Gastrocnemius medialis (tissue), 4 donors: ENCODE results near the gene TENT5A.

Source experiments
- CTCF ChIP-seq, 5 experiments: fragments of 450-650 bp in 3 of 5; fragments of 200-600 bp in 2 of 5; sonication (generic) in 2 of 5; IDR thresholded peaks in 4 of 5; conservative IDR thresholded peaks in 1 of 5; 1 replicate in 4 of 5; 2 replicates in 1 of 5; pipeline ENCODE4 v1.5.1; 2016 to 2019; ENCODE audit warnings: antibody characterized with exemption in 5 of 5, mild to moderate bottlenecking in 3 of 5, moderate library complexity in 3 of 5
- POLR2A ChIP-seq, 2 donors: fragments of 450-650 bp; IDR thresholded peaks; one replicate each; pipeline ENCODE4 v1.6.1; 2017; ENCODE audit warnings: antibody characterized with exemption in 2 of 2, mild to moderate bottlenecking in 2 of 2, moderate library complexity in 2 of 2

DNA sequence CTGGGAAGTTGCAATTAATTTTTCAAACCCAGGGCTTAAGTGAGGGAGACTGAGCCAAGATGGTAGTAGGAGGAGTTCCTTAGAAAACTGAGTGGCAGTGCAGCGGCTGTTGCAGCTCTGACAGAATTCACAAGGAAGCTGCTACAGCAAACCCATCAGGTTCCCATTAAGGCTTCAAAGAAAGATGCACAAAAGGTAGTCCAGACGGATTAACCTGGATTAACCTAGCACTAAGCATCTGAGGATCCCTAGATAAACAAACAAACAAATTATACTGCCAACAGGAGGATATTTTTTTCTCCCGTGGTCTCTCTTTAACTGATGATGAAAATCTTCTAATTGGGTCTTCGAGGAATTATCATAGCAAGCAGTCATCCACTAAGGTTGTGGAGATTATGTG, 5.2 kb downstream of the TENT5A start:
- TF ChIP-seq CTCF (IDR thresholded peaks at IDR 0.05 in 4 of 5, conservative IDR thresholded peaks at IDR 0.05 in 1 of 5), result no peak
- no peak for TF ChIP-seq POLR2A (IDR thresholded peaks at IDR 0.05)
